ENCODE results near the gene KCTD12. TPM values are rescaled to one million over a fixed set of nuclear protein-coding genes. Genes with fewer than 3 reads are reported as not detected.

The KCTD12 gene
- total RNA-seq, 1 donor from 2014 or later = 57.2 TPM

GRCh38 chr13:76875271-76875815 is 10.9 kb downstream of the KCTD12 start:
- no peak for TF ChIP-seq POLR2AphosphoS5 (IDR thresholded peaks at IDR 0.05; ENCODE audit: insufficient read depth in 1 of 2, low read depth in 1 of 2)
- no peak for TF ChIP-seq POLR2A (IDR thresholded peaks at IDR 0.05)
- TF ChIP-seq CTCF (IDR thresholded peaks at IDR 0.05) = no peak
- Histone ChIP-seq H3K4me1 (peaks cover 8% of the 10 kb centered on the region), H3K36me3 (no peaks in the 10 kb centered on the region), H3K27me3 (no peaks in the 10 kb centered on the region), H3K4me3 (no peak overlapping the region), H3K27ac (no peak overlapping the region), H3K9me3 (no peaks in the 10 kb centered on the region)
- DNase-seq (ENCODE audit: extremely low spot score in 2 of 2) = no peak
- intact Hi-C loops (cut with DNase I) = no loop called here

- Histone ChIP-seq H3K27me3 (no peaks in the 10 kb centered on the region), H3K36me3 (no peaks in the 10 kb centered on the region), H3K4me3 (no peak overlapping the region), H3K27ac (no peak overlapping the region), H3K9me3 (no peaks in the 10 kb centered on the region), H3K4me1 (peaks cover 3% of the 10 kb centered on the region)
- no peak for DNase-seq (ENCODE audit: extremely low spot score in 2 of 2)
- intact Hi-C loops (cut with DNase I) = no loop called here
- TF ChIP-seq POLR2AphosphoS5 (IDR thresholded peaks at IDR 0.05; ENCODE audit: insufficient read depth in 1 of 2, low read depth in 1 of 2) (no peak), CTCF (IDR thresholded peaks at IDR 0.05) (no peak), POLR2A (IDR thresholded peaks at IDR 0.05) (no peak)
These were observed 11.7 kb downstream of the KCTD12 start for GRCh38 chr13:76874479-76874878.

- Histone ChIP-seq H3K27ac (no peak overlapping the region), H3K4me1 (no peaks in the 10 kb centered on the region), H3K36me3 (no peaks in the 10 kb centered on the region), H3K9me3 (no peaks in the 10 kb centered on the region), H3K27me3 (no peaks in the 10 kb centered on the region), H3K4me3 (no peak overlapping the region)
- intact Hi-C loops (cut with DNase I) = no loop called here
- TF ChIP-seq POLR2A (IDR thresholded peaks at IDR 0.05) (no peak), CTCF (IDR thresholded peaks at IDR 0.05) (no peak), POLR2AphosphoS5 (IDR thresholded peaks at IDR 0.05; ENCODE audit: insufficient read depth in 1 of 2, low read depth in 1 of 2) (no peak)
- DNase-seq (ENCODE audit: extremely low spot score in 2 of 2) = no peak
These were observed 12.8 kb downstream of the KCTD12 start for GRCh38 chr13:76873445-76873844.

GRCh38 chr13:76872675-76873074 is 13.5 kb downstream of the KCTD12 start:
- Histone ChIP-seq H3K4me3 (no peak overlapping the region), H3K27ac (no peak overlapping the region), H3K9me3 (no peaks in the 10 kb centered on the region), H3K36me3 (no peaks in the 10 kb centered on the region), H3K27me3 (no peaks in the 10 kb centered on the region), H3K4me1 (no peaks in the 10 kb centered on the region)
- intact Hi-C loops (cut with DNase I) = no loop called here
- TF ChIP-seq CTCF (IDR thresholded peaks at IDR 0.05) (no peak), POLR2A (IDR thresholded peaks at IDR 0.05) (no peak), POLR2AphosphoS5 (IDR thresholded peaks at IDR 0.05; ENCODE audit: insufficient read depth in 1 of 2, low read depth in 1 of 2) (no peak)
- no peak for DNase-seq (ENCODE audit: extremely low spot score in 2 of 2)

- Histone ChIP-seq H3K27me3 (no peaks in the 10 kb centered on the region), H3K27ac (no peak overlapping the region), H3K4me3 (no peak overlapping the region), H3K9me3 (no peaks in the 10 kb centered on the region), H3K36me3 (no peaks in the 10 kb centered on the region), H3K4me1 (no peaks in the 10 kb centered on the region)
- intact Hi-C loops (cut with DNase I) = no loop called here
- TF ChIP-seq CTCF (IDR thresholded peaks at IDR 0.05) (no peak), POLR2A (IDR thresholded peaks at IDR 0.05) (no peak), POLR2AphosphoS5 (IDR thresholded peaks at IDR 0.05; ENCODE audit: insufficient read depth in 1 of 2, low read depth in 1 of 2) (no peak)
- DNase-seq (ENCODE audit: extremely low spot score in 2 of 2) = no peak
These were observed 14.8 kb downstream of the KCTD12 start for GRCh38 chr13:76871432-76871831.

All from vagina (tissue), 2 donors.